GM23338 (cell line): Measurements from ENCODE around the gene APOA1.

Source experiments
- CREB1 ChIP-seq: fragments of 250-450 bp; sonication (Bioruptor Pico); IDR thresholded peaks from 2 replicates; pipeline ENCODE4 v1.5.0; 2020; ENCODE audit warnings: low read depth, mild to moderate bottlenecking, moderate library complexity
- CTCF ChIP-seq, 2 experiments: fragments of 200-600 bp in 1 of 2; sonication (generic) in 1 of 2; conservative IDR thresholded peaks; 2 replicates each; pipeline versions ENCODE4 v1.5.1 to v1.6.1; 2016 to 2017; ENCODE audit warnings: antibody characterized with exemption in 2 of 2, low read depth in 2 of 2, mild to moderate bottlenecking in 2 of 2, moderate library complexity in 1 of 2
- EZH2 ChIP-seq: fragments of 200-600 bp; sonication (generic); IDR thresholded peaks from one replicate; pipeline ENCODE4 v1.8.0; 2017; ENCODE audit warnings: antibody characterized with exemption, mild to moderate bottlenecking, low read depth; ENCODE audit not compliant: unreplicated experiment

GRCh38 chr11:116827461-116827860 is 10.0 kb downstream of the APOA1 start:
- TF ChIP-seq CTCF (conservative IDR thresholded peaks at IDR 0.05; ENCODE audit: low read depth in 2 of 2) (no peak), EZH2 (no peak), CREB1 (CRISPR knock-in tag) (no peak)
